GM12873 (cell line): ENCODE data around the gene ARHGAP26.

Experiments used
- CTCF ChIP-seq: IDR thresholded peaks from 2 replicates; pipeline ENCODE4 v1.5.1; 2012; ENCODE audit warnings: low read depth, mild to moderate bottlenecking, moderate library complexity, low read length, control low read depth; ENCODE audit not compliant: insufficient read depth; ENCODE audit errors: missing control alignments

ARHGAP26 gene

GRCh38 chr5:142756576-142756975, 13.6 kb upstream of the ARHGAP26 start:
- TF ChIP-seq CTCF = no peak

GRCh38 chr5:142757564-142757963, 12.6 kb upstream of the ARHGAP26 start:
- TF ChIP-seq CTCF = no peak

- no peak for TF ChIP-seq CTCF
Observed at GRCh38 chr5:142758062-142758795, 11.9 kb upstream of the ARHGAP26 start.

GRCh38 chr5:142758796-142759145, 11.4 kb upstream of the ARHGAP26 start:
- TF ChIP-seq CTCF = no peak

- no peak for TF ChIP-seq CTCF
Observed at GRCh38 chr5:142763701-142764100, 6.5 kb upstream of the ARHGAP26 start.

GRCh38 chr5:142767178-142767577, 3.0 kb upstream of the ARHGAP26 start:
- no peak for TF ChIP-seq CTCF

GRCh38 chr5:142767911-142768310, 2.3 kb upstream of the ARHGAP26 start:
- no peak for TF ChIP-seq CTCF

GRCh38 chr5:142769251-142769792, 855 bp upstream of the ARHGAP26 start:
- no peak for TF ChIP-seq CTCF
